Caco-2 (cell line): ENCODE measurements around the gene VOPP1. TPM values are rescaled to one million over a fixed set of nuclear protein-coding genes. Genes with fewer than 3 reads are reported as not detected.

Experiments used
- BruUV-seq: library from RNA; stranded (reverse); fragments of 400-500 nt; replicated peaks from 2 replicates; lab custom pipeline; 2021; lab: Mats Ljungman, UMichigan
- CTCF ChIA-PET: fragments of 300-600 bp; sonication (Branson Sonifier 250); formaldehyde crosslinking; loops from one replicate; lab custom pipeline; 2022; ENCODE audit warnings: antibody characterized with exemption; lab: Charles Lee
- POLR2A ChIA-PET: fragments of 300-600 bp; sonication (Branson Sonifier 250); formaldehyde crosslinking; loops from one replicate; lab custom pipeline; 2022; ENCODE audit warnings: antibody characterized with exemption; lab: Charles Lee
- DNase-seq, 2 experiments: peaks; one replicate each; pipeline versions ENCODE4 v3.0.0 to v3.0.0-alpha.2; 2020 to 2022
- H3K27me3 ChIP-seq: replicated peaks from 2 replicates; pipeline ENCODE4 v1.6.0; 2011; ENCODE audit warnings: low read length; ENCODE audit not compliant: control insufficient read depth, insufficient read depth
- H3K36me3 ChIP-seq: 2 replicates; pipeline ENCODE4 v1.5.1; 2011; ENCODE audit warnings: low read length; ENCODE audit not compliant: control insufficient read depth, insufficient read depth
- H3K4me1 ChIP-seq: fragments of 250-450 bp; sonication (Bioruptor Pico); 2 replicates; pipeline ENCODE4 v1.5.1; 2020; ENCODE audit warnings: mild to moderate bottlenecking
- H3K4me3 ChIP-seq: 2 replicates; pipeline ENCODE4 v1.5.1; 2011; ENCODE audit warnings: low read depth, mild to moderate bottlenecking, control low read depth, low read length
- H3K9me3 ChIP-seq: fragments of 250-450 bp; sonication (Bioruptor Pico); 2 replicates; pipeline ENCODE4 v1.5.1; 2020; ENCODE audit warnings: mild to moderate bottlenecking, moderate library complexity
- H3K27ac Mint-ChIP-seq: one replicate; pipeline ENCODE4 v1.8.0; 2022; ENCODE audit warnings: mixed read lengths; ENCODE audit not compliant: unreplicated experiment
- H3K27me3 Mint-ChIP-seq: one replicate; pipeline ENCODE4 v1.8.0; 2022; ENCODE audit warnings: mixed read lengths; ENCODE audit not compliant: insufficient read depth, unreplicated experiment
- H3K36me3 Mint-ChIP-seq: one replicate; pipeline ENCODE4 v1.8.0; 2022; ENCODE audit warnings: mild to moderate bottlenecking, mixed read lengths; ENCODE audit not compliant: insufficient read depth, unreplicated experiment
- H3K4me1 Mint-ChIP-seq: one replicate; pipeline ENCODE4 v1.8.0; 2022; ENCODE audit warnings: low read depth, mixed read lengths; ENCODE audit not compliant: unreplicated experiment
- H3K4me3 Mint-ChIP-seq: one replicate; pipeline ENCODE4 v1.8.0; 2022; ENCODE audit warnings: mild to moderate bottlenecking, moderate library complexity, mixed read lengths; ENCODE audit not compliant: unreplicated experiment
- H3K9me3 Mint-ChIP-seq: one replicate; pipeline ENCODE4 v1.8.0; 2022; ENCODE audit warnings: mixed read lengths; ENCODE audit not compliant: unreplicated experiment
- intact Hi-C: fragments of 100-400 bp; cut with micrococcal nuclease; formaldehyde crosslinking; loops from one replicate; pipeline ENCODE4 v1.10.0; 2022; ENCODE audit not compliant: unreplicated experiment
- total RNA-seq: library from RNA; stranded (reverse); gene quantifications from 2 replicates; pipeline ENCODE4 v1.2.3, GENCODE V29; 2022
- TF ChIP-seq, protein P1 (sequence below), 2 experiments: fragments of 200-600 bp in 1 of 2; IDR thresholded peaks; 1 replicate in 1 of 2; 2 replicates in 1 of 2; pipeline versions ENCODE4 v1.5.1 to v1.8.0; 2011 to 2022; ENCODE audit warnings: antibody characterized with exemption in 1 of 2, control low read depth in 1 of 2, inconsistent platforms in 1 of 2, low read depth in 1 of 2, low read length in 1 of 2, mild to moderate bottlenecking in 1 of 2, moderate library complexity in 1 of 2; ENCODE audit not compliant: insufficient read depth in 1 of 2, severe bottlenecking in 1 of 2, unreplicated experiment in 1 of 2

Gene VOPP1
- total RNA-seq, 1 experiment from 2014 or later, result 46.8 TPM

- H3K27me3 Mint-ChIP-seq, result no peaks in the 10 kb centered on the region
Measured at GRCh38 chr7:55481155-55481554, 91.1 kb downstream of the VOPP1 start.

GRCh38 chr7:55478700-55479099 lies 93.6 kb downstream of the VOPP1 start:
- Histone ChIP-seq H3K27me3 (no peaks in the 10 kb centered on the region), H3K36me3 (no peaks in the 10 kb centered on the region), H3K4me1 (no peaks in the 10 kb centered on the region), H3K4me3 (no peak overlapping the region), H3K9me3 (no peaks in the 10 kb centered on the region)
- no peak for DNase-seq
- ChIA-PET POLR2A (no interaction called here), CTCF (interaction anchor here (0.6 kb wide), 1 partner anchor 15 kb away, joined by 4 read pairs; no protein-coding TSS in a partner anchor)
- TF ChIP-seq, protein P1, sequence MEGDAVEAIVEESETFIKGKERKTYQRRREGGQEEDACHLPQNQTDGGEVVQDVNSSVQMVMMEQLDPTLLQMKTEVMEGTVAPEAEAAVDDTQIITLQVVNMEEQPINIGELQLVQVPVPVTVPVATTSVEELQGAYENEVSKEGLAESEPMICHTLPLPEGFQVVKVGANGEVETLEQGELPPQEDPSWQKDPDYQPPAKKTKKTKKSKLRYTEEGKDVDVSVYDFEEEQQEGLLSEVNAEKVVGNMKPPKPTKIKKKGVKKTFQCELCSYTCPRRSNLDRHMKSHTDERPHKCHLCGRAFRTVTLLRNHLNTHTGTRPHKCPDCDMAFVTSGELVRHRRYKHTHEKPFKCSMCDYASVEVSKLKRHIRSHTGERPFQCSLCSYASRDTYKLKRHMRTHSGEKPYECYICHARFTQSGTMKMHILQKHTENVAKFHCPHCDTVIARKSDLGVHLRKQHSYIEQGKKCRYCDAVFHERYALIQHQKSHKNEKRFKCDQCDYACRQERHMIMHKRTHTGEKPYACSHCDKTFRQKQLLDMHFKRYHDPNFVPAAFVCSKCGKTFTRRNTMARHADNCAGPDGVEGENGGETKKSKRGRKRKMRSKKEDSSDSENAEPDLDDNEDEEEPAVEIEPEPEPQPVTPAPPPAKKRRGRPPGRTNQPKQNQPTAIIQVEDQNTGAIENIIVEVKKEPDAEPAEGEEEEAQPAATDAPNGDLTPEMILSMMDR (IDR thresholded peaks at IDR 0.05; ENCODE audit: insufficient read depth in 1 of 2, low read depth in 1 of 2, low read length in 1 of 2, severe bottlenecking in 1 of 2, unreplicated experiment in 1 of 2), result no peak
- no peak overlapping the region for H3K27ac Mint-ChIP-seq
- H3K27me3 Mint-ChIP-seq, result no peaks in the 10 kb centered on the region
- intact Hi-C loops, result no loop called here
- no peaks in the 10 kb centered on the region for H3K36me3 Mint-ChIP-seq
- no peak overlapping the region for H3K4me3 Mint-ChIP-seq
- no peaks in the 10 kb centered on the region for H3K9me3 Mint-ChIP-seq
- no TSS peak for BruUV-seq
- H3K4me1 Mint-ChIP-seq, result no peaks in the 10 kb centered on the region

More at GRCh38 chr7:55481155-55481554, 91.1 kb downstream of the VOPP1 start:
- H3K4me1 ChIP-seq, result no peaks in the 10 kb centered on the region
- Mint-ChIP-seq H3K36me3 (no peaks in the 10 kb centered on the region), H3K27ac (no peak overlapping the region), H3K4me3 (no peak overlapping the region), H3K9me3 (no peaks in the 10 kb centered on the region), H3K4me1 (no peaks in the 10 kb centered on the region)
- TF ChIP-seq, protein P1 (IDR thresholded peaks at IDR 0.05; ENCODE audit: insufficient read depth in 1 of 2, low read depth in 1 of 2, low read length in 1 of 2, severe bottlenecking in 1 of 2, unreplicated experiment in 1 of 2), result no peak
- no peak for DNase-seq
- POLR2A ChIA-PET, result no interaction called here
- intact Hi-C loops, result no loop called here
- CTCF ChIA-PET, result no interaction called here
- H3K27me3 ChIP-seq, result no peaks in the 10 kb centered on the region
- H3K9me3 ChIP-seq, result no peaks in the 10 kb centered on the region
- no peaks in the 10 kb centered on the region for H3K36me3 ChIP-seq
- H3K4me3 ChIP-seq, result no peak overlapping the region
- BruUV-seq, result no TSS peak

DNA sequence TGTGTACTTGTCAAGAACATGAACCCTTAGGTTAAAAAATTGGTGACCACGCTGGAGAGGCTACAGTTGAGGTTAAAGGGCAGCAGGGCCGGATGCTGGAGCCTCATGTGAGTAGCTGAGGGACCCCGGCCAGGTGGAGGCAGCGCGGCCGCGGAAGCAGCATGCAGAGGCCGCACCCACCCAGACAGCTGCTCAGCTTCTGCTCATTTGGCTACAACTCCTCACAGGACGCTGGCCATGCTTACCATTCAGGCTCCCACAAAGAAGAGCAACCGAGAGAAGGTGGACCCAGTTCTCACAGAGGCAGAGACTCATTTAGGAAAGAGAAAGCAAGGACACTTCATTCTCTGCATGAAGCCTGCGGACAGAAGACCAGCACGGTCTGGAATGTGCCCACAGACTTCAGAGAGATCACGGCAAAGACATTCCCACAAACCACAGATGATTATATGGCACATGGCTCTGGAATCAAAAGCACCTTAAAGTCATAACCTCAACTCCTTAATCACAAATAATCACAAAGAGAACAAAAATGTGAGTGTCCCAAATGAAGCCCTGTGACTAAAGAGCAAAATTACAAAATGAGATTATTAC lies 94.4 kb downstream of the VOPP1 start:
- ChIA-PET CTCF (no interaction called here), POLR2A (no interaction called here)
- Mint-ChIP-seq H3K4me1 (no peaks in the 10 kb centered on the region), H3K36me3 (no peaks in the 10 kb centered on the region), H3K9me3 (no peaks in the 10 kb centered on the region), H3K27me3 (no peaks in the 10 kb centered on the region), H3K4me3 (no peak overlapping the region), H3K27ac (no peak overlapping the region)
- TF ChIP-seq, protein P1 (IDR thresholded peaks at IDR 0.05; ENCODE audit: insufficient read depth in 1 of 2, low read depth in 1 of 2, low read length in 1 of 2, severe bottlenecking in 1 of 2, unreplicated experiment in 1 of 2), result no peak
- Histone ChIP-seq H3K36me3 (no peaks in the 10 kb centered on the region), H3K4me3 (no peak overlapping the region), H3K4me1 (no peaks in the 10 kb centered on the region), H3K9me3 (no peaks in the 10 kb centered on the region), H3K27me3 (no peaks in the 10 kb centered on the region)
- no peak for DNase-seq
- intact Hi-C loops, result no loop called here
- no TSS peak for BruUV-seq
